ENCODE measurements around the gene SLC7A8. TPM values are rescaled to one million over a fixed set of nuclear protein-coding genes. Genes with fewer than 3 reads are reported as not detected.
A peak's percentile ranks its signal among the peaks of the same experiment; 100 is the strongest.

Gene SLC7A8
- total RNA-seq, 1 donor from 2014 or later = 56.5 TPM

DNA sequence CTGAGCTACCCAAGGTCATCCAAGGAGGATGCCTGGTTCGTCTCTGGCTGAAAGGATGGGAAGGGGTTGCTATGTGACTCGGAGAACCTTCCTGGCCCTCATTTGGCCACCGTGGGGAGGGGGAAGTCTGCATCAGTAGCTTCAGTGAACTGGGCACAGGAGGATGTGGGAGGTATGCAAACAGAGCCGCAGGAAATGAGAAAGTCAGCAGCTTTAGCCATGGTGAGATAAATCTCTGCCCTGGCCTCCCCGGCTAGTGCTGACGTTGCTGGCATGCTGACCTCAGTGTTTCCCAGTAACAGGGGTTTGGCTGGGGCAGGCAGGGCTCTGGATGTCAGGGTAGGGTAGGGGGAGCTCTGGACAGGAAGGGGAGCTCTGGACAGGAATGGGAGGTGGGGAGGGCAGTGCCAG is 62.1 kb downstream of the SLC7A8 start:
- H3K27ac Mint-ChIP-seq = peak overlapping the region; percentile 70
- Histone ChIP-seq H3K4me3 (no peak overlapping the region), H3K79me2 (ENCODE audit: low read depth) (no peaks in the 10 kb centered on the region), H2AFZ (replicated peaks) (no peak overlapping the region), H3K4me2 (no peak overlapping the region), H4K20me1 (ENCODE audit: low read depth) (no peaks in the 10 kb centered on the region), H3K27me3 (no peaks in the 10 kb centered on the region), H3K27ac (no peak overlapping the region), H3K9me3 (ENCODE audit: low read depth) (no peaks in the 10 kb centered on the region), H3F3A (ENCODE audit: low read depth) (peaks cover 24% of the 10 kb centered on the region), H3K4me1 (peaks cover 18% of the 10 kb centered on the region), H3K36me3 (no peaks in the 10 kb centered on the region), H3K9ac (no peak overlapping the region)
- H3K4me3 Mint-ChIP-seq = peak overlapping the region; percentile 47
- H3K36me3 Mint-ChIP-seq = peaks cover 6% of the 10 kb centered on the region
- H3K9me3 Mint-ChIP-seq = peaks cover 2% of the 10 kb centered on the region
- TF ChIP-seq, protein P1, sequence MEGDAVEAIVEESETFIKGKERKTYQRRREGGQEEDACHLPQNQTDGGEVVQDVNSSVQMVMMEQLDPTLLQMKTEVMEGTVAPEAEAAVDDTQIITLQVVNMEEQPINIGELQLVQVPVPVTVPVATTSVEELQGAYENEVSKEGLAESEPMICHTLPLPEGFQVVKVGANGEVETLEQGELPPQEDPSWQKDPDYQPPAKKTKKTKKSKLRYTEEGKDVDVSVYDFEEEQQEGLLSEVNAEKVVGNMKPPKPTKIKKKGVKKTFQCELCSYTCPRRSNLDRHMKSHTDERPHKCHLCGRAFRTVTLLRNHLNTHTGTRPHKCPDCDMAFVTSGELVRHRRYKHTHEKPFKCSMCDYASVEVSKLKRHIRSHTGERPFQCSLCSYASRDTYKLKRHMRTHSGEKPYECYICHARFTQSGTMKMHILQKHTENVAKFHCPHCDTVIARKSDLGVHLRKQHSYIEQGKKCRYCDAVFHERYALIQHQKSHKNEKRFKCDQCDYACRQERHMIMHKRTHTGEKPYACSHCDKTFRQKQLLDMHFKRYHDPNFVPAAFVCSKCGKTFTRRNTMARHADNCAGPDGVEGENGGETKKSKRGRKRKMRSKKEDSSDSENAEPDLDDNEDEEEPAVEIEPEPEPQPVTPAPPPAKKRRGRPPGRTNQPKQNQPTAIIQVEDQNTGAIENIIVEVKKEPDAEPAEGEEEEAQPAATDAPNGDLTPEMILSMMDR (IDR thresholded peaks at IDR 0.05) = no peak
- no peak for TF ChIP-seq EZH2 (IDR thresholded peaks at IDR 0.05)
- TF ChIP-seq EZH2phosphoT487 (IDR thresholded peaks at IDR 0.05) = no peak
- peaks cover 50% of the 10 kb centered on the region for H3K4me1 Mint-ChIP-seq
- DNase-seq (ENCODE audit: low spot score) = peak; percentile 31
- peaks cover 4% of the 10 kb centered on the region for H3K27me3 Mint-ChIP-seq (ENCODE audit: insufficient read depth, low read depth)

DNA sequence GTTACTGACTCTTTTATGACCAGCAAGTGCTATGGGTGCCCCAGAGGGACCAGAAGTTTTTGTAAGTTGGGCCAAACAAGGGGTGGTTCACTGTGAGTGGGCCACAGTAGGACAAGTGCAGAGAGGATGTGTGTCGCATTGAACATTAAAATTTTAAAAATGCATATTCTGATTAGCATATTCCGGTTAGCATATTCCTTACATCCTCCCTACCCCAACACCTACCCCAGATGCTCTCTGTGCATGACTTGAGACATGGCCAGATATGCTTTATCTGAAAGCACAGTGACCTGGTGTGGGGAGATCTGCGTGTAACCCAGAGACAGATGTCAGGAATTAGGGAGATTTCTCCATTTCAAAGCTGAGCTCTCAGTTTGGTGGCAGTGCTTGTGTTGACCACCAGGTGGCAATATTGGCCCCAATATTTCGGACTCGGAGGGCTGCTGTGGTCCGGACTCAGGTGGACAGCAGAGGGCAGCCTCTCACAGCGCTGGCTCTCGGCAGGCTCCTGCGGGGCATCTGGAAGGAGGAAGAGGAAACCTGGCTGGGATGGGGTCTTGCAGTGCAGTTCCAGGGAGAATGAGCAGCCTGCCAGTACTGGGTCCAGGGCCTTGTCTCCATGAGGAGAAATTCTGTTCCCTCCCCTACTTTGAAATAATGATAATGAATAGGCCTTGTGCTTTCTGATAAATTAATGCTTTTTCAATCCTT is 62.8 kb downstream of the SLC7A8 start:
- Mint-ChIP-seq H3K27me3 (ENCODE audit: insufficient read depth, low read depth) (peaks cover 4% of the 10 kb centered on the region), H3K27ac (peak overlapping the region; percentile 70), H3K4me3 (peak overlapping the region; percentile 23), H3K36me3 (peaks cover 2% of the 10 kb centered on the region), H3K4me1 (peaks cover 46% of the 10 kb centered on the region), H3K9me3 (no peaks in the 10 kb centered on the region)
- no peaks in the 10 kb centered on the region for H3K79me2 ChIP-seq (ENCODE audit: low read depth)
- TF ChIP-seq EZH2phosphoT487 (IDR thresholded peaks at IDR 0.05) = no peak
- TF ChIP-seq, protein P1 (IDR thresholded peaks at IDR 0.05) = peak; percentile 100
- no peak for TF ChIP-seq EZH2 (IDR thresholded peaks at IDR 0.05)
- peaks cover 24% of the 10 kb centered on the region for H3F3A ChIP-seq (ENCODE audit: low read depth)
- no peak overlapping the region for H2AFZ ChIP-seq (replicated peaks)
- H3K36me3 ChIP-seq = no peaks in the 10 kb centered on the region
- no peak overlapping the region for H3K27ac ChIP-seq
- no peak overlapping the region for H3K4me2 ChIP-seq
- no peaks in the 10 kb centered on the region for H3K27me3 ChIP-seq
- H3K9me3 ChIP-seq (ENCODE audit: low read depth) = no peaks in the 10 kb centered on the region
- peak; percentile 95 for DNase-seq (ENCODE audit: low spot score)
- H3K9ac ChIP-seq = no peak overlapping the region
- H3K4me3 ChIP-seq = no peak overlapping the region
- H3K4me1 ChIP-seq = peaks cover 18% of the 10 kb centered on the region
- H4K20me1 ChIP-seq (ENCODE audit: low read depth) = no peaks in the 10 kb centered on the region

DNA sequence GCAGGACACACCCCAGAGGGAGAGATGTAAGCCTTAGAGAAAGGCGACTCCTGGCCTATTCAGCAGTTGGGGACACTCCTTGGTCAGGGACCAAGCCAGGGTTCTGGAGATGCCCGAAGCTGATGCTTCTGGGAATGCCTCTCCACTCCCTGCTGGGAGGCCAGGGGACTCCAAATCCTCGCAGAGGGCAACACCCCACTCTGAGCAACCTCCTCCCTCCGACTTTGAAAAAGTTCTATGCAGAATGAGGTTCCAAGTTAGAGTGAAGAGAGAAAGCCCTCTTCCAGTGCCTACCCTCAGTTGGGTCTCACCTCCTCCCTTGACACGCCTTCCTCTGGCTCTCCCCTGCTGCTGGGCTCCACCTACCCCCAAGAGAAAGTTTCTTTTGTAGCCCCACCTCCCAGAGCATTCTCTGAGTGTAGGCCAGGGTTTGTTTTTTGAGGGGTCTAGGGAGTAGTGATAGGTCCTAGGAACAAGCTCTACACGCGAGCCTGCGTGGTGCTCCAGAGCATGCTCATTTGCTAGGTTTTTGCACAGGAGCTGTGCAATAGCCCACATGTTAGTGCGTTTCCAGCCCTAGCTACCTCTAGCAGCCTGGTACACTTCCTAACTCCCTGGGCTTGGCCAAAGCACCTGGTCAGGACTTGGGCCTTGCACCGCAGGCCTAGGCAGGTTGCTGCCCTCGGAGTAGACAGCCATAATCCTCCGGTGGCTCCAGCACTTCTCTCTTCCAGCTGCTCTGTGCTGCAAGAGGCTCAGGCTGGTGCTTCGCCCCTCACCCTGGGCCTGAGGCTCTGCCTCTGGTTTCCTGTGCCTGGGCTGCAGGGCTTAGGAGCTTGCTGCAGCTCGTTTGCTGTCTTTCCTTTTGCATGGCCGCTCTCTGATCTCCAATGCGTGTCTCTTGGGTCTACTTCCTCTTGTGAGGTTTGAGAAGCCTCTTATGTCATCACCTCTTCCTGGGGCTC is 63.8 kb downstream of the SLC7A8 start:
- H2AFZ ChIP-seq (replicated peaks) = peak overlapping the region; percentile 99
- TF ChIP-seq EZH2 (IDR thresholded peaks at IDR 0.05) (no peak), EZH2phosphoT487 (IDR thresholded peaks at IDR 0.05) (no peak)
- TF ChIP-seq, protein P1 (IDR thresholded peaks at IDR 0.05) = no peak

More for the DNA sequence above, 63.8 kb downstream of the SLC7A8 start:
- no peaks in the 10 kb centered on the region for H3K9me3 Mint-ChIP-seq
- no peak overlapping the region for H3K9ac ChIP-seq
- H3K27me3 Mint-ChIP-seq (ENCODE audit: insufficient read depth, low read depth) = peaks cover 6% of the 10 kb centered on the region
- H3K4me3 ChIP-seq = no peak overlapping the region
- H3K4me2 ChIP-seq = no peak overlapping the region
- H4K20me1 ChIP-seq (ENCODE audit: low read depth) = no peaks in the 10 kb centered on the region
- no peaks in the 10 kb centered on the region for H3K36me3 Mint-ChIP-seq
- H3K27me3 ChIP-seq = no peaks in the 10 kb centered on the region
- H3K4me1 ChIP-seq = peaks cover 18% of the 10 kb centered on the region
- peaks cover 20% of the 10 kb centered on the region for H3F3A ChIP-seq (ENCODE audit: low read depth)
- H3K4me3 Mint-ChIP-seq = no peak overlapping the region
- peaks cover 46% of the 10 kb centered on the region for H3K4me1 Mint-ChIP-seq
- H3K27ac Mint-ChIP-seq = peak overlapping the region; percentile 50
- no peaks in the 10 kb centered on the region for H3K79me2 ChIP-seq (ENCODE audit: low read depth)
- peak overlapping the region; percentile 29 for H3K27ac ChIP-seq
- no peaks in the 10 kb centered on the region for H3K9me3 ChIP-seq (ENCODE audit: low read depth)
- H3K36me3 ChIP-seq = no peaks in the 10 kb centered on the region
- peak; percentile 38 for DNase-seq (ENCODE audit: low spot score)

Measured in neural progenitor cell (in vitro differentiated cells).